ENCODE results near the gene GOLPH3. TPM values are rescaled to one million over a fixed set of nuclear protein-coding genes. Genes with fewer than 3 reads are reported as not detected.
"Not testable (repeated sequence)": the region's sequence is repeated elsewhere in the genome, so short reads cannot be mapped to it uniquely, and the experiment has no call there.

Gene GOLPH3
- total and polyA plus RNA-seq, 2 of the 8 experiments (the other 6 are each of a cell fraction or from before 2014, with no cell fraction given), result 53.7 to 93.6 TPM

DNA sequence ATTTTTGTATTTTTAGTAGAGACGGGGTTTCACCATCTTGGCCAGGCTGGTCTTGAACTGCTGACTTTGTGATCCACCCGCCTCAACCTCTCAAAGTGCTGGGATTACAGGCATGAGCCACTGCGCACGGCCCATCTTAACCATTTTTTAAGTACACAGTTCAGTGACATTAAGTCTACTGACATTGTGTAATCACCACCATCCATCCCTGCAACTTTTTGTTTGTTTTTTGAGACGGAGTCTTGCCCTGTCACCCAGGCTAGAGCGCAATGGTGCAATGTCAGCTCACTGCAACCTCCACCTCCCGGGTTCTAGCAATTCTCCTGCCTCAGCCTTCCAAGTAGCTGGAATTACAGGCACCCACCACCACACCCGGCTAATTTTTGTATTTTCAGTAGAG lies 55.2 kb downstream of the GOLPH3 start:
- 94% methylated on average over 8 of the region's 8 CpGs; no CpG with 5 or more reads in 1 of the 2 experiments for WGBS, 2 experiments (ENCODE audit: extremely low coverage in 1 of 2, insufficient coverage in 1 of 2, insufficient read length in 1 of 2, insufficient replicate concordance in 2 of 2, low coverage in 1 of 2, low lambda C conversion rate in 2 of 2, missing lambda C conversion rate in 1 of 2)
- not testable (repeated sequence) for H4K20me1 ChIP-seq (replicated peaks in 1 of 2; ENCODE audit: control insufficient read depth in 1 of 2, insufficient read depth in 2 of 2, low read length in 2 of 2); H3K23ac ChIP-seq (ENCODE audit: insufficient read length)

More for the DNA sequence above, 55.2 kb downstream of the GOLPH3 start:
- H3K4me1 ChIP-seq (replicated peaks in 1 of 4; ENCODE audit: control insufficient read depth in 3 of 4, insufficient read depth in 4 of 4, low read length in 3 of 4); H4K8ac ChIP-seq (ENCODE audit: extremely low read depth, insufficient read depth, low read length); H2BK12ac ChIP-seq (ENCODE audit: low read depth, low read length); H4K5ac ChIP-seq (ENCODE audit: insufficient read length, low read depth, low read length); H3K27me3 ChIP-seq (replicated peaks in 1 of 4; ENCODE audit: control insufficient read depth in 3 of 4, extremely low read depth in 1 of 4, insufficient read depth in 3 of 4, low read length in 3 of 4); H2BK20ac ChIP-seq (ENCODE audit: low read length); H3K4me2 ChIP-seq (ENCODE audit: insufficient read depth in 1 of 2, low read depth in 2 of 2, low read length in 2 of 2); H3K9ac ChIP-seq (replicated peaks in 1 of 4; ENCODE audit: extremely low read depth in 1 of 4, low read depth in 3 of 4, low read length in 3 of 4); H2AFZ ChIP-seq (ENCODE audit: low read length); H2BK15ac ChIP-seq (ENCODE audit: low read length); FAIRE-seq; H4K91ac ChIP-seq (replicated peaks; ENCODE audit: insufficient read length, low read length); H3K56ac ChIP-seq (replicated peaks; ENCODE audit: insufficient read length, low read depth, low read length); H2BK5ac ChIP-seq (ENCODE audit: low read depth, low read length); DNase-seq (ENCODE audit: low read depth in 1 of 2, low spot score in 2 of 2); H2BK120ac ChIP-seq (replicated peaks; ENCODE audit: low read depth, low read length); H3K79me1 ChIP-seq (ENCODE audit: low read depth, low read length); H3K14ac ChIP-seq (ENCODE audit: insufficient read length); H3K27ac ChIP-seq (ENCODE audit: low read depth, low read length); POLR2A ChIA-PET (ENCODE audit: partially characterized antibody); H3K23me2 ChIP-seq (ENCODE audit: low read depth, low read length); H2AK5ac ChIP-seq (ENCODE audit: low read depth, low read length); H3K18ac ChIP-seq (ENCODE audit: extremely low read depth, low read length); H3K4ac ChIP-seq (replicated peaks; ENCODE audit: insufficient read length, low read depth, low read length); H3K9me3 ChIP-seq (ENCODE audit: insufficient read depth in 2 of 2, low read depth in 1 of 2, low read length in 1 of 2); H3K4me3 ChIP-seq (ENCODE audit: extremely low read depth in 1 of 4, insufficient read depth in 2 of 4, low read depth in 3 of 4, low read length in 4 of 4): not testable (repeated sequence)
- H3K36me3 ChIP-seq (ENCODE audit: control insufficient read depth in 2 of 4, insufficient read depth in 4 of 4, low read length in 3 of 4), result peaks cover 6 to 26% (median 10%) of the 10 kb centered on the region in 4 experiments; a peak in 7 of 8 replicates
- CTCF ChIA-PET (ENCODE audit: partially characterized antibody), result interaction anchor here (1.0 kb wide), 1 partner anchor 290 kb away, joined by 3 read pairs; no protein-coding TSS in a partner anchor
- peaks cover 0 to 28% of the 10 kb centered on the region in 2 experiments; a peak in 2 of 4 replicates for H3K79me2 ChIP-seq (ENCODE audit: control insufficient read depth in 1 of 2, insufficient read depth in 2 of 2, low read length in 2 of 2)

Data from H1 (cell line).